Amygdala (tissue), 56 donors: ENCODE results near the gene P4HA2.

Experiments
- DNase-seq, 56 donors: peaks; one replicate each; lab custom pipeline; 2025; lab: John Stamatoyannopoulos, UW

The P4HA2 gene

GRCh38 chr5:132228241-132229035 lies 785 bp upstream of the P4HA2 start:
- DNase-seq, result no peak

DNA sequence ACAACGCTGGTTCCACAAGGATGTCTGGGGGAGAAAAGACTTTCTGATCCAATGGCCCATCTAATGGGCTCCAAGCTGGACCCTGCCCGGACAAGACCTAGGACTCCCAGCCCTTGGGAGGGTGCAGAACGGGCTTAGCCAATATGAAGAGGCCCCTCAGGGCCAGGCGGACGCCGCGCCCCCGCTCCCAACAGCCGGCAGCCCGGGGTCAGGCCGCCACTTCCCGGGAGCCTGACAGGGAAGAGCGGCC lies 493 bp downstream of the P4HA2 start:
- peak in 7 of 56 donors; percentile 24 to 65 (median 37) for DNase-seq

DNA sequence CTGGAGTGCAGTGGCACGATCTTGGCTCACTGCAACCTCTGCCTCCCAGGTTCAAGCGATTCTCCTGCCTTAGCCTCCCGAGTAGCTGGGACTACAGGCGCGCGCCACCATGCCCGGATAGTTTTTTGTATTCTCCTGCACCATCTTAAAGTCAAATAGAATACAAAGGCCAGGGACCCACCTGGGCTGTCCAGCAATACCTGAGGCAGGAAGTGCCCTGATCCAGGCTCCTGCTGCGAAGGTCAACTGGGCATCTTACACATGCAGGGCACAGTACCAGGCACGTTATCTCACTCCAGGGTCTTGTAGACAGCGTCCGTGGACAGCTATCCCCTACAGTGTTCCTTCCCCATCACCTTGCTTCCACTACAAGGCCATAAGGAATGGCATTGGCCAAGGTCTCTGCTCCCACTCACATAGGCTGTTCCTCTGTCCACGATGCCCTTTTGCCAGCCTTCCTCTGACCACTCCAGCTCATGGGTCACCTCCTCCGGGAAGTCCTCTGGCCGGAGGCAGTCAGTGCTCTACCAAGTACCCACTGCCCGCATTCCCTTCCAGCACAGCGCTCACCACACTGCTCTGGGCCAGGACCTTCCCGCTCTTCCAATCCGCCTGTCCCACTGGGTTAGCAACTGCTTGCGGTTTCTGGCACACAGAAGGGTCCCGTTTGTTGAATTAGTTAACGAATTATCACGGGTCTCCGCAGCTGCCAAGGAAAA lies 978 bp downstream of the P4HA2 start:
- DNase-seq, result peak in 3 of 56 donors; percentile 24 to 47 (median 37)

DNA sequence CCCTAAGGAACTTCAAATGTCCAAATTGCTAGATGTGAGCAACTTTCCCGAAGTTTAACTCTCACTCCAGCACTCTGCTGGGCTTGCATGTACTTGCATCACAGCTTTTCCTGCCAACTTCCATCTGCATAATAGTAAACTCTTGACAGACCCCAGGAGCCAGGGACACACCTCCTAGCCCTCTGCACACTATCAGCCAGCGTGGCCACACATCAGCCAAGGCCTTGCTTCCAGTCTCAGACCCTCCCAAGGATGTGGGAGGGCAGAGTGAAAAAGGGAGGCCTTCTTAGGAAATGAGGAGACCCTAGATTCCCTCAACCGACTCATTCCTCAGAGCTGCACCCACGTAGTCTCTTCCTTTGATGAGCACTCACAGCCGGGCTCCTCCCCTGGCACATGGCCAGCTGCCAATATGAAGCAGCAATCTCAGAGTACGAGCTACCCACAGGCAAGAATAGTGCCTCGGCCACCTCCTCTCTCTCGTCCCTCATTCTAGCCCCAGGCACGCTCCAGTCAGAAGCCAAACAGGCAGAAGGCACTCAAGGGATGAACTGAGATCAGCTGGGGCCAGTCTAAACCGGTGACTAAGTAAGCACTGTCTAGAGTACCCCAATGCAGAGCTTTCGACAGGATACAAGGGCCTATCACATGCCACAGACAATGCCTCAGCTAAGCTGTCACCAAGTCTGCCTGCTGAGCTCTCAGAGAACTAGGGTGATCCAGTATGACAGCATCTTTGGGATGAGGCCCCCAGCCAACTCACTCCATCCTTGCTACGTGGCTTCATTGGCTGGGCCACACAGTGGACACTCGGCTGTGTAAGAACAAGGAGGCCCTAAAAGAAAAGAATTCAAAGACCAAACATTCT lies 2.3 kb downstream of the P4HA2 start:
- DNase-seq, result peak in 30 of 56 donors; percentile 10 to 92 (median 46)

- no peak for DNase-seq
Measured at GRCh38 chr5:132224716-132225115, 2.9 kb downstream of the P4HA2 start.

GRCh38 chr5:132223861-132224260 lies 3.8 kb downstream of the P4HA2 start:
- DNase-seq, result no peak

DNA sequence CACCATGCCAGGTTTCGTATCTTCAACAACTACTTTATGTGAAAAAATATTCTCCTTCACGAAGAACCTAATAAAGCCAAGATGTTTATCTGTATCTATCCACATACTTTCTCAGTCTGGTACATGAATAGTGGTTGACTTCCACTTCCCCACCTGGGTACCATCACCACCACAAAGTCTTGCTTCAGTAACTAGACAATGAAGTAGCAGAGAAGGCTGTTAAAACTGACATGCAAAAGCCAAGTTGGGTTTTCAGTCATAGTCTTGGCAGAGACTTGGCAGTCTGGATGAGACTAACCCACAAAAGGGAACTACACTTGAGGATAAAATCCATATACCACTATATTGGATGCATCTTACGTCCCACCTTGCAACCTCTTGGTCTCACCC lies 5.0 kb downstream of the P4HA2 start:
- no peak for DNase-seq

- DNase-seq, result peak in 18 of 56 donors; percentile 13 to 42 (median 22)
Measured at GRCh38 chr5:132221781-132222648, 5.6 kb downstream of the P4HA2 start.

GRCh38 chr5:132220491-132220890 lies 7.2 kb downstream of the P4HA2 start:
- DNase-seq, result no peak

- no peak for DNase-seq
Measured at GRCh38 chr5:132219981-132220380, 7.7 kb downstream of the P4HA2 start.

DNA sequence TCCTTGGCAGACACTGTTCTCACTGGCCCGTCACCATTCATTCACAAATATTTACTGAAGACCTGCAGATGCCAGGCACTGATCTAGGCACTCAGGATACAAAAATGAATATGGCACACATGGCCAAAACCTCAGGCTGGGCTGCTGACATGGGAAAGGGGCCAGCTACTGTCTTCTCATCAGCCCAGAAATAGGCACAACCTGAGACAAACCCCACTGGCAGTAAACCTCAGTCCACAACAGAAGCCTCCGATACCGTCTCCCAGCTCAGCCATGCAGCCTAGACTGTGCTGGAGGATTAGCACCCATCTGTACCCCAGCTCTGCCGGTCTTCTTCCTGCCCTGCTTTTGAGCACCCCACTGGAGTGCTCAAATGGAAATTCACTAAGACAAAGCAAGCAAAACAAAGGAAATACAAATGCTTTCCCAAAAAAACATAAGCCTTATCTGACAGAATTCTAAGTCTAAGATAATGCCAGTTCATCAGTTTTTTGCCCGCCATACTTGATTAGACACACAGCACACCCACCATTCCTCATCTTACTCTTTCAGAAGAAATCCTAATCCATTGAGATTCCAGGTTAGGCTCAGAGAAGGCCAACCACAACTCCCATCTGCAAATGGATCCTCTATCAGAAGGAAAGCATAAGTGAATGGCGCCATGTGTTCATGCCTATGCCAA lies 8.2 kb downstream of the P4HA2 start:
- DNase-seq, result no peak

- no peak for DNase-seq
Measured at GRCh38 chr5:132218321-132218720, 9.3 kb downstream of the P4HA2 start.

DNA sequence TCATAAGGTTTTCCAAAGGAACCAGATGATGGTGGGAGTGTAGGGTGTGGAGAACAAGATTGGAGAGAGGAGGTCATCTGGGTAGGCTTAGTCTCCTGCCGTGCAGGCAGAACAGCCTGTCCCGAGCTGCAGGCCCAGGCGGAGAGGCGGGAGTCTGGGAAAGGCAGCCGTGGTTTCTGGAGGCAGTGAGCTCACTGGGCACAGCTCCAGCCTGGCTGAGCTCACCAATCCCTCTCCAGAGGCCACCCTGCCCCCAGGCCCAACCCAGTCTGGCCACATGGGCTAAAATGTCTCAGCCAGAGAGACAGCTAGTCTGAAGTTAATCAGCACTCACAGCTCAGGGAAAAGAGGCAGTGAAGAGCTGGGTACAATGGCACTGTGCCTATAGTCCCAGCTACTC lies 12.3 kb downstream of the P4HA2 start:
- peak in 52 of 56 donors; percentile 15 to 88 (median 64) for DNase-seq

- DNase-seq, result no peak
Measured at GRCh38 chr5:132214491-132214890, 13.2 kb downstream of the P4HA2 start.

DNA sequence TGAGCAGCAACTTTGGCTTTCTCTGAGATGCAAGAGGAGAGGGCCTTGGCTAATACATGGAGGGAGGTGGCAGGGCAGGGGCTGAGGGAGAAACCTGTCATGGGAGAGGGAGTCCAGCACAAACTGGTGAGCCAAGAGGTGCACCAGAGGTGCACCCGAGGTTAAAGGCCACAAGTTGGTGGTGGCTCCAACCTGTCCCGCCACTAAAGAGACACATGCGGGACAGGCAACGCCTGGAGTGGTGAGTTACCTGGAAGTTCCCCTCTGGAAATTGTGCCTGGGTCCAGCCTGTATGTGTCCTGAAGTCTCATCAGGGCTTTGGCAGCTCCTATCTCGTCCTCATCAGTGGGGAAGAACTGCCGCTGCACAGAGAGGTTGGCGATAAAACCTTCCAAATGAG lies 14.0 kb downstream of the P4HA2 start:
- no peak for DNase-seq

DNA sequence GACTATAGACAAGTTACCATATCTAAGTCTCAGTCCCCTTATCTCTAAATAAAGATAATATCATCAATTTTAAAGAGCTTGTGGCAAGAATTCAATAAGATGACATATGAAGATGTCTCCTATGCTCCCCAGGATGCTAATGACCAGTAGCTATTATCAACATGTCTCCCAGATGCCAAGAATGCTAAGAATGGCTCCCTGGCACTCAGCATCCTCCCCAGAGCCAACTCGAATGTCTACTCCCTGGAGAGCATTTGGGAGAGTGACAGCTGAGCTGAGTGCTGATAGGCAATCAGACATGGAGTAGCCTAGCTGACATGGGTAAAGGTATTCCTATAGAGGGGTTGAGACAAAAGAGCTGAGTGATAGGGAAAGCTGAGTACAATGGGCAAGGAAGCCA lies 15.9 kb downstream of the P4HA2 start:
- DNase-seq, result no peak

DNA sequence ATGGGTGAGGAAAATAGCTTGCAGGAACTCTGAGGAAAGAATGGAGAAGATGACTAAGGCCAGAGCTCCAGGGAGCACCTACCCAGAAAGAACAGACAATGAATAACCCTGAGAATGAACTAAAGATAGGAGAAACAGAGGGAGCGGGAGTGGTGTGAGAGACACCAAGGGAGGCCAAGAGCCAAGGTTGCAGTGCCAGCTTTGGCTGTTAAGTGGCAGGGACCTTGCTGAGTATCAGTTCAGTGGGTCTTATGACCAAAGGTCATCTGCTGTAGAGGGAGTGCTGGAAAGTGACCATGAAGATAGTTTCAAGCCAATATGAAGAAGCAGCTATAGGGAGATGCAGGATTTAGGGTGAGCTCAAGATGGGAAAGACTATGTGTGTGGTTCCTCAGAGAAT lies 16.7 kb downstream of the P4HA2 start:
- DNase-seq, result no peak

DNA sequence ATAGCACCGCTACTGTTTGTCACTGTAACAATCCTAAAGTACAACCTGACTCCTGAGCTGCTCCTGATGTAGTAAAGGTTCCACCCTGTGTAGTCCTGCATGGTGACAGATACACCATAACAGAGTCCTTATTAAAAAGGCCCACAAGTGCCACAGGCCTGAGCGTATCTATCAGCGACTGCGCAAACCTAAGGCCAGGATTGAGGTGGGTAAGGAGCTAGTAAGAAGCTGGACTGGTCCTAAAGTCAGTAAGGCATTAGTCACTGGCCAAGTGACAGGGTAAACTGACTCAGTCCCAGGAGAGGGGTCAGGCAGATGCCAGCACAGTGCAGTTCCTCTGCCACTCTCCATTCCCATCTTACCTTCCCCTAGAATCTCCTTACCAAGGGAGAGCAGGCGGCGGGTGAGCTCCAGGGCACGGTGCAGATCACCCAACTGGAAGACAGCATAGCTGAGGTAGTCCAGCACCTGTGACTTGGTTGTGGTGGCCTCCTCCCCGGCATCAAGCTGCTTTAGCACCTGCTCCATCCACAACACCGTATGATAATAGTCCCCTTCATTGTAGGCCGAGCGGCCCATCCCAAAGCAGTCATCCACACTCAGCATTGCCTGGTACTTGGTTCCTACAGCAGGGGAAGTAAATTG lies 17.6 kb downstream of the P4HA2 start:
- no peak for DNase-seq

GRCh38 chr5:132209131-132209530 lies 18.5 kb downstream of the P4HA2 start:
- DNase-seq, result no peak
